Esophagus muscularis mucosa (tissue), 4 donors: ENCODE results near the gene ZFP64. TPM values are rescaled to one million over a fixed set of nuclear protein-coding genes. Genes with fewer than 3 reads are reported as not detected.

Experiments
- DNase-seq: peaks from one replicate; pipeline ENCODE4 v3.0.0-alpha.2; 2017; ENCODE audit errors: extremely low spot score
- H3K27ac ChIP-seq, 4 donors: fragments of 200-600 bp; sonication (generic); replicated peaks in 1 of 4; 1 replicate in 3 of 4; 2 replicates in 1 of 4; pipeline ENCODE4 v1.5.1; 2016 to 2019; ENCODE audit warnings: mild to moderate bottlenecking in 1 of 4
- H3K27me3 ChIP-seq, 4 donors: fragments of 200-600 bp; sonication (generic); one replicate each; pipeline versions ENCODE4 v1.5.1 to v1.6.0; 2016 to 2019
- H3K36me3 ChIP-seq, 4 donors: fragments of 200-600 bp; sonication (generic); one replicate each; pipeline ENCODE4 v1.5.1; 2016 to 2019
- H3K4me1 ChIP-seq, 4 donors: fragments of 200-600 bp; sonication (generic); one replicate each; pipeline ENCODE4 v1.5.1; 2016 to 2019
- H3K4me3 ChIP-seq, 4 donors: fragments of 200-600 bp; sonication (generic); 1 replicate in 2 of 4; 2 replicates in 2 of 4; pipeline ENCODE4 v1.5.1; 2016 to 2019; ENCODE audit warnings: mild to moderate bottlenecking in 4 of 4, moderate library complexity in 1 of 4
- H3K9me3 ChIP-seq, 4 donors: fragments of 200-600 bp; sonication (generic); 1 replicate in 3 of 4; 2 replicates in 1 of 4; pipeline ENCODE4 v1.5.1; 2016 to 2019
- EP300 ChIP-seq: sonication (generic); formaldehyde crosslinking; IDR thresholded peaks from one replicate; pipeline ENCODE4 v1.6.1; 2017; ENCODE audit warnings: antibody characterized with exemption
- POLR2A ChIP-seq: fragments of 450-650 bp; IDR thresholded peaks from one replicate; pipeline ENCODE4 v1.6.1; 2017; ENCODE audit warnings: antibody characterized with exemption, moderate library complexity, mild to moderate bottlenecking, low read depth
- POLR2AphosphoS5 ChIP-seq, 2 donors: sonication (generic); formaldehyde crosslinking; IDR thresholded peaks; one replicate each; pipeline ENCODE4 v1.6.1; 2017; ENCODE audit warnings: antibody characterized with exemption in 2 of 2
- WGBS: methylation state at CpG from one replicate; pipeline ENCODE4 v1.1.5; 2018; 5-methylcytosine and 5-hydroxymethylcytosine counted together
- intact Hi-C: fragments of 100-400 bp; cut with DNase I; formaldehyde crosslinking; loops from one replicate; pipeline ENCODE4 v1.15.1; 2023
- total RNA-seq, 4 donors: library from RNA; depleted of rRNA; stranded (reverse); fragments of >200 nt; gene quantifications; one replicate each; pipeline versions ENCODE4 v1.1.0 to v1.2.1, GENCODE V29; 2016
- TF ChIP-seq, protein P1 (sequence below), 3 experiments: fragments of 200-600 bp in 2 of 3; fragments of 450-650 bp in 1 of 3; sonication (generic) in 2 of 3; IDR thresholded peaks; one replicate each; pipeline ENCODE4 v1.5.1; 2017 to 2019; ENCODE audit warnings: antibody characterized with exemption in 3 of 3, mild to moderate bottlenecking in 2 of 3, moderate library complexity in 1 of 3

The ZFP64 gene
- total RNA-seq, 4 donors from 2014 or later, result 7.6 to 15.7 (median 11.2) TPM

- no peak overlapping the region for H3K27ac ChIP-seq
- H3K4me1 ChIP-seq, result no peaks in the 10 kb centered on the region
- intact Hi-C loops, result no loop called here
- TF ChIP-seq POLR2AphosphoS5 (IDR thresholded peaks at IDR 0.05), result no peak
- TF ChIP-seq, protein P1, sequence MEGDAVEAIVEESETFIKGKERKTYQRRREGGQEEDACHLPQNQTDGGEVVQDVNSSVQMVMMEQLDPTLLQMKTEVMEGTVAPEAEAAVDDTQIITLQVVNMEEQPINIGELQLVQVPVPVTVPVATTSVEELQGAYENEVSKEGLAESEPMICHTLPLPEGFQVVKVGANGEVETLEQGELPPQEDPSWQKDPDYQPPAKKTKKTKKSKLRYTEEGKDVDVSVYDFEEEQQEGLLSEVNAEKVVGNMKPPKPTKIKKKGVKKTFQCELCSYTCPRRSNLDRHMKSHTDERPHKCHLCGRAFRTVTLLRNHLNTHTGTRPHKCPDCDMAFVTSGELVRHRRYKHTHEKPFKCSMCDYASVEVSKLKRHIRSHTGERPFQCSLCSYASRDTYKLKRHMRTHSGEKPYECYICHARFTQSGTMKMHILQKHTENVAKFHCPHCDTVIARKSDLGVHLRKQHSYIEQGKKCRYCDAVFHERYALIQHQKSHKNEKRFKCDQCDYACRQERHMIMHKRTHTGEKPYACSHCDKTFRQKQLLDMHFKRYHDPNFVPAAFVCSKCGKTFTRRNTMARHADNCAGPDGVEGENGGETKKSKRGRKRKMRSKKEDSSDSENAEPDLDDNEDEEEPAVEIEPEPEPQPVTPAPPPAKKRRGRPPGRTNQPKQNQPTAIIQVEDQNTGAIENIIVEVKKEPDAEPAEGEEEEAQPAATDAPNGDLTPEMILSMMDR (IDR thresholded peaks at IDR 0.05), result no peak
- TF ChIP-seq POLR2A, result no peak
- no peak for TF ChIP-seq EP300
- DNase-seq, result no peak
- H3K36me3 ChIP-seq, result no peaks in the 10 kb centered on the region
- H3K27me3 ChIP-seq, result no peaks in the 10 kb centered on the region
- peaks cover 0 to 5% (median 0%) of the 10 kb centered on the region in 4 donors for H3K9me3 ChIP-seq
- no peak overlapping the region for H3K4me3 ChIP-seq
- 89% methylated on average over 3 of the region's 3 CpGs for WGBS
Observed at GRCh38 chr20:52132337-52132736, 59.2 kb downstream of the ZFP64 start.

DNA sequence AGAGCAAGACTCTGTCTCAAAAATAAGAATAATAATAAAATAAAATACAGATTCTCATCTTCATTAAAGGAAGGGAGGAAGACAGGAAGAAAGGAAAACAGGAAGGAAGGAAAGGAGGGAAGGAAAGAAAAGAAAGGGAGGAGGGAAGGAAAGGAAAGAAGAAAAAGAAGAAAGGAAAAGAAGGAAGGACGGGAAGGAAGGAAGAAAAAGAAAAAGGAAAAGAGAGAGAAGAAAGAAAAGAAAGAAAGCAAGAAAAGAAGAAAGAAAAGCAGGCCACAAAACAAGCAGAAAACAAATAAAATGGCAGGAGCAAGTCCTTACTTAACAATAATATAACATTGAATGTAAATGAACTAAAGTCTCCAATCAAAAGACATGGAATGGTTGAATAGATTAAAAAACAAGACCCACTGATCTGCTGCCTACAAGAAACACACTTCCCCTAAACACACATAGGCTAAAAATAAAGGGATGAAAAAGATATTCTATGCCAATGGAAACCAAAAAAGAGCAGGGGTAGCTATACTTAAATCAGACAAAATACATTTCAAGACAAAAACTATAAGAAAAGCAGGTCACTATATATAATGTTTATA is 60.4 kb downstream of the ZFP64 start:
- intact Hi-C loops, result no loop called here
- TF ChIP-seq, protein P1 (IDR thresholded peaks at IDR 0.05), result no peak
- TF ChIP-seq POLR2AphosphoS5 (IDR thresholded peaks at IDR 0.05) (no peak), EP300 (no peak)
- no peak for DNase-seq
- WGBS, result 100% methylated on average over 1 of the region's 1 CpG
- peaks cover 0 to 5% (median 0%) of the 10 kb centered on the region in 4 donors for H3K9me3 ChIP-seq
- H3K27me3 ChIP-seq, result no peaks in the 10 kb centered on the region
- H3K36me3 ChIP-seq, result no peaks in the 10 kb centered on the region
- no peaks in the 10 kb centered on the region for H3K4me1 ChIP-seq
- no peak overlapping the region for H3K27ac ChIP-seq
- H3K4me3 ChIP-seq, result no peak overlapping the region

DNA sequence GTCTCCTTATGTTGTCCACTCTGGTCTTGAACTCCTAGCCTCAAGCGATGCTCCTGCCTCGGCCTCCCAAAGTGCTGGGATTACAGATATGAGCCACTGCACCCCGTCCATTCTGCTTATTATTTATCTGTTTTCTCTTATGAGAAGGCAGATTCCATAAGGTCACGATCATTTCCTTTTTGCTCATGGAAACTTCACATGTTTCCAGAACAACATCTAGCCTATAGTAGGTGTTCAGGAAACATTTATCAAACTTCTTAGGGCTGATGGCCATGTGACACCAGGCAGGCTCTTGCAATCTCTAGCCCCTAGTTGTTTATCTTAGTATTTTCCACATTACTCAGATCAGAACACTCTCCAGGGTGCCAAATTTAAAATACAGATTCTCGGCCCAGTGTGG is 61.2 kb downstream of the ZFP64 start:
- no peak overlapping the region for H3K4me3 ChIP-seq
- no peak overlapping the region for H3K27ac ChIP-seq
- H3K36me3 ChIP-seq, result no peaks in the 10 kb centered on the region
- TF ChIP-seq POLR2AphosphoS5 (IDR thresholded peaks at IDR 0.05), result no peak
- no peak for TF ChIP-seq POLR2A
- TF ChIP-seq EP300, result no peak
- TF ChIP-seq, protein P1 (IDR thresholded peaks at IDR 0.05), result no peak
- WGBS, result 95% methylated on average over 5 of the region's 5 CpGs
- no peaks in the 10 kb centered on the region for H3K4me1 ChIP-seq
- H3K27me3 ChIP-seq, result no peaks in the 10 kb centered on the region
- DNase-seq, result peak; percentile 42
- intact Hi-C loops, result no loop called here
- peaks cover 0 to 5% (median 0%) of the 10 kb centered on the region in 4 donors for H3K9me3 ChIP-seq

- Histone ChIP-seq H3K4me3 (no peak overlapping the region), H3K27me3 (no peaks in the 10 kb centered on the region), H3K36me3 (no peaks in the 10 kb centered on the region), H3K9me3 (peaks cover 0 to 5% (median 0%) of the 10 kb centered on the region in 4 donors), H3K4me1 (no peaks in the 10 kb centered on the region), H3K27ac (no peak overlapping the region)
- intact Hi-C loops, result no loop called here
- DNase-seq, result peak; percentile 80
- TF ChIP-seq, protein P1 (IDR thresholded peaks at IDR 0.05), result no peak
- no peak for TF ChIP-seq POLR2AphosphoS5 (IDR thresholded peaks at IDR 0.05)
- no peak for TF ChIP-seq POLR2A
- no peak for TF ChIP-seq EP300
- whole genome bisulfite sequencing, result 86% methylated on average over 5 of the region's 5 CpGs
Observed at GRCh38 chr20:52129611-52130010, 62.0 kb downstream of the ZFP64 start.

- 78% methylated on average over 4 of the region's 4 CpGs for WGBS
- peaks cover 0 to 5% (median 0%) of the 10 kb centered on the region in 4 donors for H3K9me3 ChIP-seq
Observed at GRCh38 chr20:52127309-52127708, 64.3 kb downstream of the ZFP64 start.

More at GRCh38 chr20:52127309-52127708, 64.3 kb downstream of the ZFP64 start:
- DNase-seq, result no peak
- no peak overlapping the region for H3K4me3 ChIP-seq
- no peaks in the 10 kb centered on the region for H3K27me3 ChIP-seq
- no peaks in the 10 kb centered on the region for H3K4me1 ChIP-seq
- TF ChIP-seq, protein P1 (IDR thresholded peaks at IDR 0.05), result no peak
- no peak for TF ChIP-seq POLR2A
- no peak for TF ChIP-seq POLR2AphosphoS5 (IDR thresholded peaks at IDR 0.05)
- TF ChIP-seq EP300, result no peak
- intact Hi-C loops, result no loop called here
- H3K36me3 ChIP-seq, result peaks cover 0 to 5% (median 0%) of the 10 kb centered on the region in 4 donors
- no peak overlapping the region for H3K27ac ChIP-seq
